Suprapubic skin (tissue), 4 donors: Measurements from ENCODE around the gene USP6NL.

Experiments used
- CTCF ChIP-seq, 2 donors: fragments of 200-600 bp in 1 of 2; fragments of 450-650 bp in 1 of 2; sonication (generic) in 1 of 2; IDR thresholded peaks; one replicate each; pipeline ENCODE4 v1.5.1; 2016 to 2019; ENCODE audit warnings: antibody characterized with exemption in 2 of 2, mild to moderate bottlenecking in 1 of 2, moderate library complexity in 1 of 2
- POLR2A ChIP-seq, 2 donors: fragments of 450-650 bp; IDR thresholded peaks; one replicate each; pipeline ENCODE4 v1.6.1; 2017; ENCODE audit warnings: antibody characterized with exemption in 2 of 2, mild to moderate bottlenecking in 2 of 2, moderate library complexity in 2 of 2
- POLR2AphosphoS5 ChIP-seq, 3 donors: sonication (generic); formaldehyde crosslinking; IDR thresholded peaks; one replicate each; pipeline ENCODE4 v1.6.1; 2017; ENCODE audit warnings: antibody characterized with exemption in 3 of 3

- TF ChIP-seq CTCF (IDR thresholded peaks at IDR 0.05) = no peak
- no peak for TF ChIP-seq POLR2A (IDR thresholded peaks at IDR 0.05)
- TF ChIP-seq POLR2AphosphoS5 (IDR thresholded peaks at IDR 0.05) = no peak
Observed at GRCh38 chr10:11564741-11565140, 46.7 kb downstream of the USP6NL start.
